GM12874 (cell line): ENCODE measurements around the gene GCFC2.

Experiments
- TF ChIP-seq, protein P1 (sequence below): IDR thresholded peaks from 2 replicates; pipeline ENCODE4 v1.5.1; 2011; ENCODE audit warnings: low read depth, mild to moderate bottlenecking, control low read depth, low read length, moderate library complexity; ENCODE audit not compliant: insufficient read depth

GCFC2 gene

DNA sequence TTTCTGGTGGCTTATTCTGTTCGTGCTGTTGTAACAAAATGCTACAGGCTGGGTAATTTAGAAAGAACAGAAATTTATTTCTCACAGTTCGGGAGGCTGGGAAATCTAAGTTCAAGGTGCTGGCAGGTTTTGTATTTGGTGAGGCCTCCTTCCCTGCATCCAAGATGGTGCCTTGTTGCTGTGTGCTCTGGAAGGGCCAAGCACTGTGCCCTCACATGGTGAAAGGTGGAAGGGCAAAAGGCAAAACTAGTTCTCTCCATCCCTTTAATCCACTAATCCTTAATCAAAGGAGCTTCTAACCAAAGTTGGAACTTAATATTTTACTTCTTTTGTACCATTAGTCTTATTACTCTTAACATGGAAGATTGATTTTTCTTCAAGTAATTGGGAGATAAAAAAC, 56.7 kb downstream of the GCFC2 start:
- TF ChIP-seq, protein P1, sequence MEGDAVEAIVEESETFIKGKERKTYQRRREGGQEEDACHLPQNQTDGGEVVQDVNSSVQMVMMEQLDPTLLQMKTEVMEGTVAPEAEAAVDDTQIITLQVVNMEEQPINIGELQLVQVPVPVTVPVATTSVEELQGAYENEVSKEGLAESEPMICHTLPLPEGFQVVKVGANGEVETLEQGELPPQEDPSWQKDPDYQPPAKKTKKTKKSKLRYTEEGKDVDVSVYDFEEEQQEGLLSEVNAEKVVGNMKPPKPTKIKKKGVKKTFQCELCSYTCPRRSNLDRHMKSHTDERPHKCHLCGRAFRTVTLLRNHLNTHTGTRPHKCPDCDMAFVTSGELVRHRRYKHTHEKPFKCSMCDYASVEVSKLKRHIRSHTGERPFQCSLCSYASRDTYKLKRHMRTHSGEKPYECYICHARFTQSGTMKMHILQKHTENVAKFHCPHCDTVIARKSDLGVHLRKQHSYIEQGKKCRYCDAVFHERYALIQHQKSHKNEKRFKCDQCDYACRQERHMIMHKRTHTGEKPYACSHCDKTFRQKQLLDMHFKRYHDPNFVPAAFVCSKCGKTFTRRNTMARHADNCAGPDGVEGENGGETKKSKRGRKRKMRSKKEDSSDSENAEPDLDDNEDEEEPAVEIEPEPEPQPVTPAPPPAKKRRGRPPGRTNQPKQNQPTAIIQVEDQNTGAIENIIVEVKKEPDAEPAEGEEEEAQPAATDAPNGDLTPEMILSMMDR: 0 out of 2 replicates have a peak, but pooled peaks have one; percentile 1

DNA sequence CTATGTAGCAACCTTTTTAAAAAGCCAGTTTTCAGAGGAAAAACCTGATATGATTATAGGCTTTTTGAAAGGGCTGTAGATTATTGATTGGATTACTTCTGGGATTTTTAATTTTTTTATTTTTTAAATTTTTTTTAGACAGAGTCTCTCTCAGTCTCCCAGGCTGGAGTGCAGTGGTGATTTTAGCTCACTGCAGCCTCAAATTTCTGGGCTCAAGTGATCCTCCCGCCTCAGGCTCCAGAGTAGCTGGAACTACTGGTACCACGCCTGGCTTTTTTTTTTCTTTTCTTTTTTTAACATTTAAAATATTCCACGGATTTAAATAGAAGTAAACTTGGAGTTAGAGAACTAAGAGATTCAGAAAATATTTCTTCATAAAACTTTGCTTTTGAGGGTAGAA, 62.9 kb downstream of the GCFC2 start:
- TF ChIP-seq, protein P1: no peak

DNA sequence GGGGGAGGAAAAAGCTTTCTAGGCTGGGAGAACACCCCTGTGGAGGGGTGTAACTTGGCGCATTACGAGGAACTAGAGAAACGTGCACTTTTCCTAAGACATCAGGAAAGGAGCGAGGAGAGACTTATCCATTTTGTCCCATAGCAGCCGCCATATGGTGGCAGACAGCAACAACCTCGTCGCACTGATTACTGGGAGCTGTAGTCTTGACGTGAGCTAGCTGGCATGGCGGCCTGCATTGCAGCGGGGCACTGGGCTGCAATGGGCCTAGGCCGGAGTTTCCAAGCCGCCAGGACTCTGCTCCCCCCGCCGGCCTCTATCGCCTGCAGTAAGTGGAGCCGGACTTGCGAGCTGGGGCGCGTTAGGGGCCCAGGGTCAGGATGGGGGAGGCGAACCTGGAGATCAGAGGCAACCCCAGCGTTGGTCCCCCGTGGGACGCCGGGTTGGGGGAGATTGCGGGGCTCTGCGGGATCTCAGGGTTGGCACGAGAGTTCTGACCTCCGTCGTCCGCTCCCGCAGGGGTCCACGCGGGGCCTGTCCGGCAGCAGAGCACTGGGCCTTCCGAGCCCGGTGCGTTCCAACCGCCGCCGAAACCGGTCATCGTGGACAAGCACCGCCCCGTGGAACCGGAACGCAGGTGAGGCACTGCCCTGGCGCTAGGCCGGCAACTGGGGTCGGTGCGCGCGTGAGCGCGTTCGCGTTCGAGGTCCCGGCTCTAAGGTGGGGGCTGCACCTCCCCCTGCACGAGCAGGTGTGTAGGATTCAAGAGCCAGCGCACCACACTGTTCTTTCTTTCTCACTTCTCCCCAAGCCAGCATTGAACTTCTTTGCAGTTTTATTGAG, 63.9 kb downstream of the GCFC2 start, which contains the start of gene MRPL19:
MRPL19 (plus strand) TSS at position 201 of the 843 bp plus-strand sequence; CDS start at position 226, 25 bp downstream.
- TF ChIP-seq, protein P1: no peak

DNA sequence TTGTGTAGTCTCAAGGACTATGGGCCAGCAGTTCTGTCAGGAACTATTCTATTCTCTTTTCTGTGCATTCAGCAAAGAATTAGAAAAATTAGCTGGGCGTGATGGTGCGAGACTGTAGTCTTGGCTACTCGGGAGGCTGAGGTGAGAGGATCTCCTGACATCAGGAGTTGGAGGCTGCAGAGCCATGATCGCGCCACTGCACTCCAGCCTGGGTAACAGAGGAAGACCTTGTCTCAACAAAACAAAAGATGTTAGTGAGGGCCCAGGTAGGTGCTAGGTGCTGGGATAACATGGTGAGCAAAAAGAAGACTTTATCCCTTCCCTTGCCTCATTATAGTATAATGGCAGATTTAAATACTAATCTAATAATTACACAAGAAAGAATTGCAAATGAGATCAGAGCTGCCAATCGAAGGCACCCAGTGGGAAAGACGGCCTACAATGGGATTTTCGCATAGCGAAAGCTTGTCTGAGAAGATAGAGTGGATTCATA, 64.6 kb downstream of the GCFC2 start:
- TF ChIP-seq, protein P1: no peak

DNA sequence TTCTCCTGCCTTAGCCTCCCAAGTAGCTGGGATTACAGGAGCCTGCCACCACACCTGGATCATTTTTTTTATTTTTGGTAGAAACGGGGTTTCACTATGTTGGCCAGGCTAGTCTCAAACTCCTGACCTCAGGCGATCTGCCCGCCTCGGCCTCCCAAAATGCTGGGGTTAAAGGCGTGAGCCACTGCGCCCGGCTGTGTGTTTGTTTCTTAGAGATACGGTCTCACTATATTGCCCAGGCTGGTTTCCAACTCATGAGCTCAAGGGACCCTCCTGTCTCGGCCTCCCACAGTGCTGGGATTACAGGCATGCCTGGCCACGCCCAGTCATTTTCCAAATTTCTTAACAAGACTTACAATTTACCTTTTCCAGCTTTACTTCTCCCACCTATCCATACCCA, 65.1 kb downstream of the GCFC2 start:
- TF ChIP-seq, protein P1: no peak

DNA sequence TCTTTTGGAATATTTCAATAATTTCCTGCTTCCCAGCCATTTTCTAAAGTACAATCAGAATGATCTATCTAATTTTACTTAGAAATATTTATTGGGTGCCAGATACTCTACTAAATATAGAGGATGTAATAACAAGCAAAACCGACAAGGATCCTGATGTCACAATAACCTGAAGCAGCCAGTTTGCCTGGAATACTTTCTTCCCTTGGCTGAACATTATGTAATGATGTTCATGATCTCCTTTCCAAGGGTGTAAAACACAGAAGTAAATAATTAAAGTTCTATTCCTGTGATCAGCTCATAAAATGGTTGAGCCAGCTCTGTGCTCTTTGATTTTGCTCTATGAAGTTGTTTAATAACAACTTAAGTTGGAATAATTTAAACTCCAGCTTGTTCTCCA, 66.7 kb downstream of the GCFC2 start:
- TF ChIP-seq, protein P1: no peak

DNA sequence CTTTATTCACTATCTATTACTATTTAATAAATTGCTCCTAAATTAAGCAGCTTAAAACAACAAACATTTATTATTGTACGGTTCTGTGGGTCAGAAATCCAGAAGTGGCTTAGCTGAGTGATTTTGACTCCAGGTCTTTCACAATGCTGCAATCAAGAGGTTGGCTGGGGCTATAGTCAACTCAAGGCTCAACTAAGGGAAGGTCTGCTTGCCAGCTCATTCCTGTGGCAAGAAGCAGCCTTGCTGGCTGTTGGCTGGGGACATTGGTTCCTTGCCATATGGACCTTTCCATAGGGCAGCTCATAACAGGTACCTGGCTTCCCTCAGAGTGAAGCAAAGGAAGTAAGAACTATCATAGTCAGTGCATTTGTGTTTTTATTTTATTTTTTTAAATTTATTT, 69.1 kb downstream of the GCFC2 start:
- TF ChIP-seq, protein P1: no peak
